ENCODE measurements around the gene PLEKHG5.
"Not testable (repeated sequence)": the region's sequence is repeated elsewhere in the genome, so short reads cannot be mapped to it uniquely, and the experiment has no call there.

PLEKHG5 gene

GRCh38 chr1:6447016-6447817 lies 44.2 kb downstream of the PLEKHG5 start:
- no peak for DNase-seq (ENCODE audit: low read depth in 2 of 2)

- no peak for DNase-seq (ENCODE audit: low read depth in 2 of 2)
Measured at GRCh38 chr1:6446665-6447015, 44.8 kb downstream of the PLEKHG5 start.

- not testable (repeated sequence) for DNase-seq (ENCODE audit: low read depth in 2 of 2)
Measured at GRCh38 chr1:6445929-6446328, 45.5 kb downstream of the PLEKHG5 start.

GRCh38 chr1:6445062-6445763 lies 46.3 kb downstream of the PLEKHG5 start:
- no peak for DNase-seq (ENCODE audit: low read depth in 2 of 2)

- DNase-seq (ENCODE audit: low read depth in 2 of 2): no peak
Measured at GRCh38 chr1:6444377-6444776, 47.1 kb downstream of the PLEKHG5 start.

GRCh38 chr1:6443339-6444115 lies 47.9 kb downstream of the PLEKHG5 start:
- no peak for DNase-seq (ENCODE audit: low read depth in 2 of 2)

- DNase-seq (ENCODE audit: low read depth in 2 of 2): no peak
Measured at GRCh38 chr1:6441586-6441985, 49.9 kb downstream of the PLEKHG5 start.

GRCh38 chr1:6440198-6441126 lies 51.0 kb downstream of the PLEKHG5 start:
- DNase-seq (ENCODE audit: low read depth in 2 of 2): peak; percentile 46 to 48

- DNase-seq (ENCODE audit: low read depth in 2 of 2): peak in 1 of 2 donors; percentile 46
Measured at GRCh38 chr1:6438047-6438525, 53.4 kb downstream of the PLEKHG5 start.

GRCh38 chr1:6437012-6437700 lies 54.3 kb downstream of the PLEKHG5 start:
- not testable (repeated sequence) for DNase-seq (ENCODE audit: low read depth in 2 of 2)

GRCh38 chr1:6436277-6436676 lies 55.2 kb downstream of the PLEKHG5 start:
- DNase-seq (ENCODE audit: low read depth in 2 of 2): not testable (repeated sequence)

- no peak for DNase-seq (ENCODE audit: low read depth in 2 of 2)
Measured at GRCh38 chr1:6435547-6435946, 55.9 kb downstream of the PLEKHG5 start.

GRCh38 chr1:6435129-6435528 lies 56.3 kb downstream of the PLEKHG5 start:
- DNase-seq (ENCODE audit: low read depth in 2 of 2): no peak

GRCh38 chr1:6434186-6434585 lies 57.3 kb downstream of the PLEKHG5 start:
- DNase-seq (ENCODE audit: low read depth in 2 of 2): no peak

- DNase-seq (ENCODE audit: low read depth in 2 of 2): not testable (repeated sequence)
Measured at GRCh38 chr1:6431645-6432579, 59.6 kb downstream of the PLEKHG5 start.

- DNase-seq (ENCODE audit: low read depth in 2 of 2): not testable (repeated sequence)
Measured at GRCh38 chr1:6429660-6430411, 61.6 kb downstream of the PLEKHG5 start.

GRCh38 chr1:6428453-6428852 lies 63.0 kb downstream of the PLEKHG5 start:
- DNase-seq (ENCODE audit: low read depth in 2 of 2): not testable (repeated sequence)

Data from stimulated activated CD8-positive, alpha-beta memory T cell treated with anti-CD3 and anti-CD28 coated beads, Interleukin-15, amount 100 ng/mL, for 4 hours (primary cell).